ENCODE results near the gene EVI5L. TPM values are rescaled to one million over a fixed set of nuclear protein-coding genes. Genes with fewer than 3 reads are reported as not detected.

EVI5L gene
- total and polyA plus RNA-seq, 2 of the 8 experiments (the other 6 are each of a cell fraction or from before 2014, with no cell fraction given) = 7.2 to 11.0 TPM

DNA sequence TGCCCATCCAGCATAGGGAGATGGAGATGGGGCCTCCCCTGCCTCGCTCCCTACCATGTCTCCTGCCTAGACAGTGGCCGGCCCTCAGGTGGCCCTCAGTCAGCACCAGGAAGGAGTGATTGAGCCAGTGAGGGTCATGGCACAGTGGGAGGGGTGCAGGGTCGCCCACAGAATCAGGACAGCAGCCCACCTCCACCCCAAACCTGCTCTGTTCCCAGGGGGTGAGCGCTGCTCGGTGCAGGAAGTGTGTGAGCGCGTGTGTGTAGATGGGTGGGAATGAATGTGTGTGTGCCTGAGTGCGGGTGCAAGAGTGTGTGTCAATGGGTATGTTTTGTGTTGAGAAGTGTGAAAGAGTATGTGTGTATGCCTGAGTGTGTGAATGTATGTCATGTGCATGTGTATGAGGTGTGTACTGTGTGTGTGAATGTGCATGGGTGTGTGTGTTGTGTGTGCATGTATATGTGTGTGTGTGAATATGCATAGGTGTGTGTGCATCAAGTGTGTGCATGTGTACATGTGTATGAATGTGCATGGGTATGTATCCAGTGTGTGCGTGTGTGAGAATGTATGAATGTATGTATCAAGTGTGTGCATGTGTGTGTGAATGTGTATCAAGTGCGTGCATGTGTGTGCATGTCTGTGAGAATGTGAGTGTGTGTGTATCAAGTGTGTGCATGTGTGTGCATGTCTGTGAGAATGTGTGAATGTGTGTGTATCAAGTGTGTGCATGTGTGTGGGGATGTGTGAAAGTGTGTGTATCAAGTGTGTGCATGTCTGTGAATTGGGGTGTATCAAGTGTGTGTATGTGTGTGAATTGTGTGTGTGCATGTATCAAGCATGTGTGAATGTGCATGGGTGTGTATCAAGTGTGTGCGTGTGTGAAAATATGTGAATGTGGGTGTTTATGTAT, 12.0 kb downstream of the EVI5L start:
- Histone ChIP-seq H3K27me3 (replicated peaks in 1 of 4; ENCODE audit: control insufficient read depth in 3 of 4, extremely low read depth in 1 of 4, insufficient read depth in 3 of 4, low read length in 3 of 4) (no peaks in the 10 kb centered on the region; a peak in 2 of 7 replicates), H2BK120ac (replicated peaks; ENCODE audit: low read depth, low read length) (peak overlapping the region; percentile 72), H3K4me2 (ENCODE audit: insufficient read depth in 1 of 2, low read depth in 2 of 2, low read length in 2 of 2) (no peak overlapping the region; a peak in 1 of 4 replicates), H2BK5ac (ENCODE audit: low read depth, low read length) (no peak overlapping the region), H4K20me1 (replicated peaks in 1 of 2; ENCODE audit: control insufficient read depth in 1 of 2, insufficient read depth in 2 of 2, low read length in 2 of 2) (peaks cover 0 to 23% of the 10 kb centered on the region in 2 experiments), H3K56ac (replicated peaks; ENCODE audit: insufficient read length, low read depth, low read length) (peak overlapping the region; percentile 47), H4K91ac (replicated peaks; ENCODE audit: insufficient read length, low read length) (no peak overlapping the region), H3K9ac (replicated peaks in 1 of 4; ENCODE audit: extremely low read depth in 1 of 4, low read depth in 3 of 4, low read length in 3 of 4) (peak overlapping the region in 1 of 4 experiments; percentile 25; a peak in 2 of 7 replicates), H3K23ac (ENCODE audit: insufficient read length) (no peak overlapping the region), H2AK5ac (ENCODE audit: low read depth, low read length) (peak overlapping the region; percentile 97; the same call in 1 of the 2 replicates), H3K79me2 (ENCODE audit: control insufficient read depth in 1 of 2, insufficient read depth in 2 of 2, low read length in 2 of 2) (peaks cover 0 to 7% of the 10 kb centered on the region in 2 experiments; a peak in 2 of 4 replicates), H2BK20ac (ENCODE audit: low read length) (peak overlapping the region; percentile 83), H2BK15ac (ENCODE audit: low read length) (peak overlapping the region; percentile 75; the same call in 1 of the 2 replicates), H3K14ac (ENCODE audit: insufficient read length) (peak overlapping the region; percentile 49), H4K5ac (ENCODE audit: insufficient read length, low read depth, low read length) (no peak overlapping the region), H3K4ac (replicated peaks; ENCODE audit: insufficient read length, low read depth, low read length) (peak overlapping the region; percentile 66), H3K4me1 (replicated peaks in 1 of 4; ENCODE audit: control insufficient read depth in 3 of 4, insufficient read depth in 4 of 4, low read length in 3 of 4) (no peaks in the 10 kb centered on the region), H3K4me3 (ENCODE audit: extremely low read depth in 1 of 4, insufficient read depth in 2 of 4, low read depth in 3 of 4, low read length in 4 of 4) (no peak overlapping the region), H3K27ac (ENCODE audit: low read depth, low read length) (no peak overlapping the region), H3K79me1 (ENCODE audit: low read depth, low read length) (no peaks in the 10 kb centered on the region), H2BK12ac (ENCODE audit: low read depth, low read length) (peak overlapping the region; percentile 55; the same call in 1 of the 2 replicates), H3K18ac (ENCODE audit: extremely low read depth, low read length) (no peak overlapping the region), H3K36me3 (ENCODE audit: control insufficient read depth in 2 of 4, insufficient read depth in 4 of 4, low read length in 3 of 4) (no peaks in the 10 kb centered on the region; a peak in 1 of 8 replicates), H2AFZ (ENCODE audit: low read length) (no peak overlapping the region), H3K23me2 (ENCODE audit: low read depth, low read length) (peaks cover 17% of the 10 kb centered on the region), H3K9me3 (ENCODE audit: insufficient read depth in 2 of 2, low read depth in 1 of 2, low read length in 1 of 2) (peaks cover 0 to 14% of the 10 kb centered on the region in 2 experiments; a peak in 2 of 4 replicates), H4K8ac (ENCODE audit: extremely low read depth, insufficient read depth, low read length) (peak overlapping the region; percentile 5; the same call in 1 of the 2 replicates)
- ChIA-PET POLR2A (ENCODE audit: partially characterized antibody) (no interaction called here), CTCF (ENCODE audit: partially characterized antibody) (no interaction called here)
- WGBS, 2 experiments (ENCODE audit: extremely low coverage in 1 of 2, insufficient coverage in 1 of 2, insufficient read length in 1 of 2, insufficient replicate concordance in 2 of 2, low coverage in 1 of 2, low lambda C conversion rate in 2 of 2, missing lambda C conversion rate in 1 of 2) = 88 to 100% methylated on average over 4 to 10 of the region's 11 CpGs
- TF ChIP-seq NANOG (IDR thresholded peaks at IDR 0.05; ENCODE audit: insufficient read depth, low read depth, low read length, poor library complexity, severe bottlenecking) = no peak
- no peak for TF ChIP-seq CREB1 (IDR thresholded peaks at IDR 0.05)
- TF ChIP-seq TEAD4 (IDR thresholded peaks at IDR 0.05; ENCODE audit: low read depth, low read length) = no peak
- TF ChIP-seq, protein P1, sequence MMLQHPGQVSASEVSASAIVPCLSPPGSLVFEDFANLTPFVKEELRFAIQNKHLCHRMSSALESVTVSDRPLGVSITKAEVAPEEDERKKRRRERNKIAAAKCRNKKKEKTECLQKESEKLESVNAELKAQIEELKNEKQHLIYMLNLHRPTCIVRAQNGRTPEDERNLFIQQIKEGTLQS (IDR thresholded peaks at IDR 0.05; ENCODE audit: insufficient read depth, low read depth, low read length) = no peak
- no peak for TF ChIP-seq SIRT6 (IDR thresholded peaks at IDR 0.05; ENCODE audit: low read length)
- DNase-seq (ENCODE audit: low read depth in 1 of 2, low spot score in 2 of 2) (no peak), FAIRE-seq (no peak)
